Neural cell (in vitro differentiated cells): ENCODE measurements around the gene PPIF. TPM values are rescaled to one million over a fixed set of nuclear protein-coding genes. Genes with fewer than 3 reads are reported as not detected.

Experiments used
- H2AFZ ChIP-seq: fragments of 200-600, 300-800 bp; sonication (generic), shearing (Covaris generic); 2 replicates; pipeline ENCODE4 v1.6.0; 2014; ENCODE audit warnings: low read depth, mild to moderate bottlenecking, antibody characterized with exemption, low read length, moderate library complexity
- H3F3A ChIP-seq: fragments of 200-600 bp; shearing (Covaris generic); 2 replicates; pipeline ENCODE4 v1.6.1; 2016; ENCODE audit warnings: mild to moderate bottlenecking, moderate library complexity, mixed read lengths, antibody characterized with exemption, low read length; ENCODE audit not compliant: insufficient read depth, poor library complexity, severe bottlenecking
- H3K27ac ChIP-seq: fragments of 200-600, 300-800 bp; sonication (generic), shearing (Covaris generic); 2 replicates; pipeline ENCODE4 v1.5.1; 2014; ENCODE audit warnings: mild to moderate bottlenecking, low read length, moderate library complexity
- H3K27me3 ChIP-seq: fragments of 300-800, 200-600 bp; sonication (generic), shearing (Covaris generic); 2 replicates; pipeline ENCODE4 v1.6.0; 2014; ENCODE audit warnings: mild to moderate bottlenecking, low read depth, low read length, moderate library complexity; ENCODE audit not compliant: insufficient read depth
- H3K36me3 ChIP-seq: fragments of 300-800, 200-600 bp; sonication (generic), shearing (Covaris generic); 2 replicates; pipeline ENCODE4 v1.5.1; 2014; ENCODE audit warnings: mild to moderate bottlenecking, antibody characterized with exemption, low read length, moderate library complexity; ENCODE audit not compliant: insufficient read depth
- H3K4me2 ChIP-seq: fragments of 300-800, 200-600 bp; sonication (generic), shearing (Covaris generic); 2 replicates; pipeline ENCODE4 v1.6.0; 2014; ENCODE audit warnings: mild to moderate bottlenecking, low read length
- H3K4me3 ChIP-seq: fragments of 300-800, 200-600 bp; sonication (generic), shearing (Covaris generic); 2 replicates; pipeline ENCODE4 v1.5.1; 2014; ENCODE audit warnings: mild to moderate bottlenecking, low read length, moderate library complexity
- H3K79me2 ChIP-seq: fragments of 200-600 bp; shearing (Covaris generic); replicated peaks from 2 replicates; pipeline ENCODE4 v1.6.0; 2014; ENCODE audit warnings: mild to moderate bottlenecking, low read length, moderate library complexity; ENCODE audit not compliant: insufficient read depth
- H3K9ac ChIP-seq: fragments of 300-800, 200-600 bp; sonication (generic), shearing (Covaris generic); 2 replicates; pipeline ENCODE4 v1.6.1; 2016; ENCODE audit warnings: mild to moderate bottlenecking, low read length, mixed read lengths
- H3K9me2 ChIP-seq: fragments of 200-600 bp; shearing (Covaris generic); 2 replicates; pipeline ENCODE4 v1.6.1; 2016; ENCODE audit warnings: mild to moderate bottlenecking, low read length, mixed read lengths; ENCODE audit not compliant: insufficient read depth
- H3K9me3 ChIP-seq: fragments of 200-600, 300-800 bp; sonication (generic), shearing (Covaris generic); 2 replicates; pipeline ENCODE4 v1.6.1; 2016; ENCODE audit warnings: mild to moderate bottlenecking, mixed run types, low read length, moderate library complexity, mixed read lengths
- H4K20me1 ChIP-seq: fragments of 200-600 bp; shearing (Covaris generic); 2 replicates; pipeline ENCODE4 v1.6.1; 2016; ENCODE audit warnings: mild to moderate bottlenecking, mixed run types; ENCODE audit not compliant: insufficient read depth
- EP300 ChIP-seq: fragments of 450-650 bp; conservative IDR thresholded peaks from 2 replicates; pipeline ENCODE4 v1.6.1; 2014; ENCODE audit warnings: antibody characterized with exemption, mild to moderate bottlenecking, moderate library complexity; ENCODE audit not compliant: poor library complexity, severe bottlenecking
- EZH2 ChIP-seq: fragments of 200-600, 300-800 bp; shearing (Covaris generic), sonication (generic); IDR thresholded peaks from 2 replicates; pipeline ENCODE4 v1.6.1; 2014; ENCODE audit warnings: antibody characterized with exemption, low read length, borderline replicate concordance, mild to moderate bottlenecking; ENCODE audit not compliant: insufficient read depth, poor library complexity, severe bottlenecking
- MXI1 ChIP-seq: fragments of 450-650 bp; conservative IDR thresholded peaks from 2 replicates; pipeline ENCODE4 v1.6.1; 2014; ENCODE audit warnings: antibody characterized with exemption, mild to moderate bottlenecking; ENCODE audit not compliant: poor library complexity, severe bottlenecking
- POLR2AphosphoS5 ChIP-seq: IDR thresholded peaks from 2 replicates; pipeline ENCODE4 v1.6.1; 2012
- RAD21 ChIP-seq: fragments of 450-650 bp; conservative IDR thresholded peaks from 2 replicates; pipeline ENCODE4 v1.6.1; 2014; ENCODE audit warnings: antibody characterized with exemption, mild to moderate bottlenecking, moderate library complexity
- SMC3 ChIP-seq: fragments of 450-650 bp; conservative IDR thresholded peaks from 2 replicates; pipeline ENCODE4 v1.6.1; 2014; ENCODE audit warnings: antibody characterized with exemption, mild to moderate bottlenecking, moderate library complexity; ENCODE audit not compliant: poor library complexity
- TAF1 ChIP-seq: IDR thresholded peaks from 2 replicates; pipeline ENCODE4 v1.6.1; 2012; ENCODE audit warnings: low read depth
- polyA plus RNA-seq: library from polyadenylated mRNA; depleted of rRNA; stranded (reverse); fragments of >200 nt; gene quantifications from 2 replicates; pipeline ENCODE4 v1.2.3, GENCODE V29; 2014
- TF ChIP-seq, protein P1 (sequence below): IDR thresholded peaks from 2 replicates; pipeline ENCODE4 v1.6.1; 2012; ENCODE audit warnings: borderline replicate concordance
- TF ChIP-seq, protein P2 (sequence below): fragments of 450-650 bp; IDR thresholded peaks from 2 replicates; pipeline ENCODE4 v1.5.1; 2014; ENCODE audit warnings: antibody characterized with exemption, mild to moderate bottlenecking, moderate library complexity; ENCODE audit not compliant: poor library complexity, severe bottlenecking

Gene PPIF
- polyA plus RNA-seq, 1 donor from 2014 or later: 13.6 TPM

DNA sequence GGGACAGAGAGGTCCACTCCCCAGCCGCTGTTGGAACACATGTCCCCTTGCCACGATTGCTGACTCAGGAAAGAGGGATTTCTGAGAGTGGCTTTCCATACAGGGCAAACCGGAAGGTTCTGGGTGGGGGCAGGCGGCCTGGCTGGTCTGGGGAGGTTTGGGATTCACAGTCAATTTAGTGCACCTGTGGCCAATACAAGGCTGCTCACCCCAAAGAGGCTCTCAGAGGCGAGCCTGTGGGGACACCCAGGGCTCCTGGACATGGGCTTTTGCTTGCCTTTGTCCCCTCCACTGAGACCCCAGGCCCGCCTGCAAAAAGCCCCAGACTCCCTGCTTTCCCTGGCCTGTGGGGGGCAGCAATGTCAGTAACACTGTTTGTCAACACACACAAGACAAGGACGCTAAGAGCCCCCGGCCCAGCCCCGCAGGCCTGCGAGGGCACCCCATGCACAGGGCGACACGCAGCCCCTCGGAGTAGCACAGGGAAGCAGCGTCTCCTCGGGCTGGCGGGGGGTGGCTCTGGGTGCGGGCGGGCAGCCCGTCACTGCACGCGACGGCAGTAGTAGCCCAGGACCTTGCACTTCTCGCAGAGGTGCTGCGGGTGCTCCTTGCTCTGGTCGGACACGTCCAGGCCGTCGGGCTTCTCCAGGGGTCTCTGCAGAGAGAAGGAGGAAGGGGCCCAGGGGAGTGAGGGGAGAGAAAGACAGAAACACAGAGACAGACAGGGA, 38.7 kb downstream of the PPIF start:
- Histone ChIP-seq H3F3A (no peaks in the 10 kb centered on the region), H3K9me2 (no peaks in the 10 kb centered on the region), H3K9me3 (no peaks in the 10 kb centered on the region), H3K4me2 (no peak overlapping the region), H4K20me1 (no peaks in the 10 kb centered on the region), H3K27ac (no peak overlapping the region), H2AFZ (no peak overlapping the region), H3K9ac (no peak overlapping the region), H3K79me2 (no peaks in the 10 kb centered on the region), H3K4me3 (no peak overlapping the region), H3K36me3 (no peaks in the 10 kb centered on the region), H3K27me3 (no peaks in the 10 kb centered on the region)
- TF ChIP-seq SMC3: no peak
- TF ChIP-seq MXI1: no peak
- TF ChIP-seq RAD21: no peak
- TF ChIP-seq EP300: no peak
- TF ChIP-seq EZH2: no peak
- TF ChIP-seq TAF1: no peak
- TF ChIP-seq, protein P1, sequence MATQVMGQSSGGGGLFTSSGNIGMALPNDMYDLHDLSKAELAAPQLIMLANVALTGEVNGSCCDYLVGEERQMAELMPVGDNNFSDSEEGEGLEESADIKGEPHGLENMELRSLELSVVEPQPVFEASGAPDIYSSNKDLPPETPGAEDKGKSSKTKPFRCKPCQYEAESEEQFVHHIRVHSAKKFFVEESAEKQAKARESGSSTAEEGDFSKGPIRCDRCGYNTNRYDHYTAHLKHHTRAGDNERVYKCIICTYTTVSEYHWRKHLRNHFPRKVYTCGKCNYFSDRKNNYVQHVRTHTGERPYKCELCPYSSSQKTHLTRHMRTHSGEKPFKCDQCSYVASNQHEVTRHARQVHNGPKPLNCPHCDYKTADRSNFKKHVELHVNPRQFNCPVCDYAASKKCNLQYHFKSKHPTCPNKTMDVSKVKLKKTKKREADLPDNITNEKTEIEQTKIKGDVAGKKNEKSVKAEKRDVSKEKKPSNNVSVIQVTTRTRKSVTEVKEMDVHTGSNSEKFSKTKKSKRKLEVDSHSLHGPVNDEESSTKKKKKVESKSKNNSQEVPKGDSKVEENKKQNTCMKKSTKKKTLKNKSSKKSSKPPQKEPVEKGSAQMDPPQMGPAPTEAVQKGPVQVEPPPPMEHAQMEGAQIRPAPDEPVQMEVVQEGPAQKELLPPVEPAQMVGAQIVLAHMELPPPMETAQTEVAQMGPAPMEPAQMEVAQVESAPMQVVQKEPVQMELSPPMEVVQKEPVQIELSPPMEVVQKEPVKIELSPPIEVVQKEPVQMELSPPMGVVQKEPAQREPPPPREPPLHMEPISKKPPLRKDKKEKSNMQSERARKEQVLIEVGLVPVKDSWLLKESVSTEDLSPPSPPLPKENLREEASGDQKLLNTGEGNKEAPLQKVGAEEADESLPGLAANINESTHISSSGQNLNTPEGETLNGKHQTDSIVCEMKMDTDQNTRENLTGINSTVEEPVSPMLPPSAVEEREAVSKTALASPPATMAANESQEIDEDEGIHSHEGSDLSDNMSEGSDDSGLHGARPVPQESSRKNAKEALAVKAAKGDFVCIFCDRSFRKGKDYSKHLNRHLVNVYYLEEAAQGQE: no peak
- TF ChIP-seq POLR2AphosphoS5: no peak
- TF ChIP-seq, protein P2, sequence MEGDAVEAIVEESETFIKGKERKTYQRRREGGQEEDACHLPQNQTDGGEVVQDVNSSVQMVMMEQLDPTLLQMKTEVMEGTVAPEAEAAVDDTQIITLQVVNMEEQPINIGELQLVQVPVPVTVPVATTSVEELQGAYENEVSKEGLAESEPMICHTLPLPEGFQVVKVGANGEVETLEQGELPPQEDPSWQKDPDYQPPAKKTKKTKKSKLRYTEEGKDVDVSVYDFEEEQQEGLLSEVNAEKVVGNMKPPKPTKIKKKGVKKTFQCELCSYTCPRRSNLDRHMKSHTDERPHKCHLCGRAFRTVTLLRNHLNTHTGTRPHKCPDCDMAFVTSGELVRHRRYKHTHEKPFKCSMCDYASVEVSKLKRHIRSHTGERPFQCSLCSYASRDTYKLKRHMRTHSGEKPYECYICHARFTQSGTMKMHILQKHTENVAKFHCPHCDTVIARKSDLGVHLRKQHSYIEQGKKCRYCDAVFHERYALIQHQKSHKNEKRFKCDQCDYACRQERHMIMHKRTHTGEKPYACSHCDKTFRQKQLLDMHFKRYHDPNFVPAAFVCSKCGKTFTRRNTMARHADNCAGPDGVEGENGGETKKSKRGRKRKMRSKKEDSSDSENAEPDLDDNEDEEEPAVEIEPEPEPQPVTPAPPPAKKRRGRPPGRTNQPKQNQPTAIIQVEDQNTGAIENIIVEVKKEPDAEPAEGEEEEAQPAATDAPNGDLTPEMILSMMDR: no peak

DNA sequence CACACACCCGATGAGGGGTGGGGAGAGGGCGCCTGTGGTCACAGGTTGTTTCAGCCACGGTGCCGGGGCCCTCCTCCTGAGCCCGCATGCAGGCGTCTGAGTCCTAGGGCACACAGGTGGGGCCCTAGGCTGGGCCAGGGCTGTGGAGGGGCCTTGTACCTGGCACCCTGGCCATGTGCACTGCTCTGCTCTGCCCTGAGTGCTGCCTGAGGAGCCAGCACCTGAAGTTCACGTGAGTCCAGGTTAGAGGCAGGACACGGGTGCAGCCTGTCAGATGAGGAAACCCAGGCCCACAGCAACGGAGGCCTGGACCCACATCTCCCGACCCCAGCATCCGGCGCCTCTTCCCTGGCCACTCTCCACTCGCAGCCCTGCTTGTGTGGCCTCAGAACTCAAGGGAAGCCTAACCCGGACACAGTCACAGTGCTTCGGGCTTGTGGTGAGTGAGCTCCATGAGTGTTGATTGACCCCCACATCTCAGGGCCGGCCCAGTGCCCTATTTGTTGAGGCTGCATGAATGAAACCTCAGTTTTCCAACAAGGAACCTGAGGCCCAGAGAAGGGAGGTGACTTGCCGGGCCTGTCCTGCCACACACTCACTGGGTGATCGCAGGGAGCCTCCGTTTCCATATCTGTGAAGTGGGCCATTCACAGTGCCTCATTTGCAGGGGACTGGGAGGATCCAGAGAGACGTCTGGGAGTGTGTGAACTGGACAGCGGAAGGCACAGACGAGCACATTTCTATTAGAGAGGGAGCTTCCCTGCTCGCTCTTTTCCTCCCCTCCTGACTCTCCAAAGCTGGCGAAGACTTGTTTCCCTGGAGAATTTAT, 39.6 kb downstream of the PPIF start:
- no peak overlapping the region for H3K27ac ChIP-seq
- no peaks in the 10 kb centered on the region for H3K79me2 ChIP-seq
- no peak overlapping the region for H3K4me2 ChIP-seq
- no peak overlapping the region for H2AFZ ChIP-seq
- no peak overlapping the region for H3K4me3 ChIP-seq
- no peaks in the 10 kb centered on the region for H3K27me3 ChIP-seq
- no peak overlapping the region for H3K9ac ChIP-seq
- TF ChIP-seq EZH2 (no peak), SMC3 (no peak), EP300 (no peak)
- H3K36me3 ChIP-seq: no peaks in the 10 kb centered on the region
- H4K20me1 ChIP-seq: no peaks in the 10 kb centered on the region
- no peaks in the 10 kb centered on the region for H3F3A ChIP-seq
- no peaks in the 10 kb centered on the region for H3K9me3 ChIP-seq
- no peaks in the 10 kb centered on the region for H3K9me2 ChIP-seq
